GM19240 (cell line): ENCODE measurements around the gene LETMD1.
"Not testable (repeated sequence)": the region's sequence is repeated elsewhere in the genome, so short reads cannot be mapped to it uniquely, and the experiment has no call there.

Experiments
- DNase-seq: peaks from one replicate; pipeline ENCODE4 v3.0.0; 2011; ENCODE audit warnings: low spot score; ENCODE audit not compliant: insufficient read length

LETMD1 gene

DNA sequence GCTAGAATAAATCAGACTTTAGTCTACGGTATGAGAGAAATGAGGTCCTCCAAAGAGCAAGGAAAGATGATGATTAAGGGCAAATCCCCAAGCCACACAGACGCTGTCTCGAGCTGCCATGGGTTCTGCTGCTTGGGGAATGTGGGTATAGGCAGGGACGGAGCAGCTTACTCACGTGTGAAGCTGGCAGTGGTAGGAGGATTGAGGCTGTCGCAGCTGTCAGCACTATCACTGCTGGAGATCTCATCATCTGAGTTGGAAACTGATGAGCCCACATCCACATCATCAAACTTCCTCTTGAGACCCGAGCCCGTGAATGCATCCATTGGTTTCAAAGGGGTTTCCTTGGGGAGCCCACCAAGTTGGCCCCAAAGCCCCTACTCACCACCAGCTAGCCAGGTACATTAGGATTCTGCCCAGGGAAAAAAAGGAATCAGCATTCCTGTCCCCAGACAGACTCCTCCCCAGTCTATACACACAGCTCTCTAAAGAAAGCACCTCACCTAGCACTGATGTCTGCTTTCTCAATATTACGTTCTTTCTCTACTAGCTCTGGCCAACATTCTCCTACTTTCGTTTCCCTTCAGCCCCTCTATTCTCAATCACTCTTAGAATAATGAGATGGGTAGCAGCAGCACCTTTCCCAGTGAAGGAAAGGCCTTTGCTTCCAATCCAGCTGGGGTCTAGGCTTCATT is 28.3 kb downstream of the LETMD1 start:
- DNase-seq, result no peak

DNA sequence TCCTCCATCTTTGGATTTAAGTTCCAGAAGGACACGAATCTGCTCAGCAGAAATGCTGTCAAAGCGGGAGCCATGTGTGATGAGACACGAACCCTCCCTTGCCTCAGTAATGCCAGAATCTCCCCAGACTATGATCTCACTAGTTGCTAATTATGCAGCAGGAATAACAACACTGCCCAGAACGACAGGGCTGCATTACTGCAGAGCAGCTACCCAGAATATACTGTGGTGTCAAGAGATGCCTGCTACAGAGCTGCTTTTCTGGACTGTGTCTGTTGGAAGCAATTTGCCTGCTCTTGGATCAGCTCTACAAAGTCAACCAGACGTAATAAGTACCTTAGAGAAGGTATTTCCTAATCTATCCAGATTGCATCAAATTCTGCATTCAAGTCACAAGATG is 29.8 kb downstream of the LETMD1 start:
- no peak for DNase-seq

DNA sequence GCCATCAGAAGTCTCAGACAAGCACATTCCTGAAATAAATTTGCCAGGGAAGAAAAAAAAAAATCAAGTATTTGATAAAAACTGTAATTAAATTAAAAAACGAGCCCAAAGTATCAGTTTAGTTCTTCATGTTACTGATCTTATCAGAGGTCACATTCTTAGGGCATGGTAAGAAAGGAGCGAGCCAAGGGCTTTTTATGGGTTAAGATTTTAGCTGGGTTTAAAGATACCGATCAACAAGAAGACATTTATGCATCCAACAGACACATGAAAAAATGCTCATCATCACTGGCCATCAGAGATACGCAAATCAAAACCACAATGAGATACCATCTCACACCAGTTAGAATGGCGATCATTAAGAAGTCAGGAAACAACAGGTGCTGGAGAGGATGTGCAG is 30.2 kb downstream of the LETMD1 start:
- DNase-seq, result not testable (repeated sequence)

DNA sequence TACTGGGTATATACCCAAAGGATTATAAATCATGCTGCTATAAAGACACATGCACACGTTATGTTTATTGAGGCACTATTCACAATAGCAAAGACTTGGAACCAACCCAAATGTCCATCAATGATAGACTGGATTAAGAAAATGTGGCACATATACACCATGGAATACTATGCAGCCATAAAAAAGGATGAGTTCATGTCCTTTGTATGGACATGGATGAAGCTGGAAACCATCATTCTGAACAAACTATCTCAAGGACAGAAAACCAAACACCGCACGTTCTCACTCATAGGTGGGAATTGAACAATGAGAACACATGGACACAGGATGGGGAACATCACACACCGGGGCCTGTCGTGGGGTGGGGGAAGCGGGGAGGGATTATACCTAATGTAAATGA is 30.7 kb downstream of the LETMD1 start:
- DNase-seq, result not testable (repeated sequence)

DNA sequence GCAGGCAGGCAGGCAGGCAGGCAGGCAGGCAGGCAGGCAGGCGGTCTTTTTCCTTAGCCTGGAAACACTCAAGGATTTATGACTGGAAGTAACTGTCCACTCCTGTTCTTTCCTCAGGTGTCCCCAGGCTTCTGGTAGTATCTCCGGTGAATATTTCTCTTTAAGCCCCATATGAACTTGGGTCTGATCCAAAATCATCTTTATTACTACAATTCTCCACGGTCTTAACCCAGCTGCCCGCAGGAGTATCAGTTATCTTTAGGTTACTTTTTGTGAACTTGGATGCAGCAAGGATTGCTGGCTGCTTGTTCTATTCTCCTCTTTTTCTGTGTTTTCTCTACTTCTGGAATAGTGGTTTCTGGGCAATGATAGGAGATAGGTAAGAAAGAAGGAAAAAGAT is 32.0 kb downstream of the LETMD1 start:
- DNase-seq, result no peak

DNA sequence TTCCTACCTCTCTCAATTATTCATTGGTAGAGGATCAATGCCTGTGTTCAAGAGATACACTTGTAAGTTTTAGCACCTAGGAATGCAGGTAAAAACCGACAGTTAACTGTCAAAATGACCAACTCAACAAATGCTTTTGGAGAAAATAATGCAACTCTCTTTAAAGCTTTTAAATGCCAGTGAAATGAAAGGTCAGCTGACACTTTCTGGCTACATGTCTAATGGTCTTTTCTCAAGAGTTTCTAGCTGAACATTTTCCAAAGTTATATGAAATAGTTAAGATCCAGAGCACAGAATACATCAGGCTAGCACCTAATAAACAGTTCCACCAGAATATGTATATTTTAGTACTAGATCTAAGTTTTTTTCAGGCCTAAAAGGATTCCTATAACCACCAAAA is 33.3 kb downstream of the LETMD1 start:
- no peak for DNase-seq

DNA sequence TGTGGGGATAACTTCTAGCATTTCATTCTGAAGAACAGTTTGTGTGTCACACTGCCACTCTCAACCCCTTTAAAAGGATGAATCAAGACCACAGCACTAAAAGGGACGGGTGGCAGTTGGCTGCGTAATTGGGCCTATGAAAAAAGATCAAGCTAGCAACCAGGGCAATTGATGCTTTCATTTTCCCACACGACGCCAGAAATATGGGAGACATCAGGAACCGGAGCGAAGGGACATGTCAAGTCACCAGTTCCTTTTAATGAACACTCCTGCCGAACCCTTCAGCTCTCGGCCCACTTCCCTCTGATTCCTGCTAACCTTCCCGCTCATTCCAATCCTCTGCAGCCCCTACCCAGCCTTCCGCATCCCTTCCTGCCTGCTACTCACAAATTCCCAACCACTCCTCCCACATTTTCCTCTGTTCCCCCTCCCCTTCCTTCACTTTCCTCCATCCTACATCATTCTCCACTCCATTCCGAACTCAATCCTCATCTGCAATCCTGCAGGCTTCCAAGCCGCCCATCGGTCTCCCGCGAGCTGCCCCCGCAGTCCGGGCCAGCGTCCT is 34.5 kb downstream of the LETMD1 start:
- DNase-seq, result no peak

DNA sequence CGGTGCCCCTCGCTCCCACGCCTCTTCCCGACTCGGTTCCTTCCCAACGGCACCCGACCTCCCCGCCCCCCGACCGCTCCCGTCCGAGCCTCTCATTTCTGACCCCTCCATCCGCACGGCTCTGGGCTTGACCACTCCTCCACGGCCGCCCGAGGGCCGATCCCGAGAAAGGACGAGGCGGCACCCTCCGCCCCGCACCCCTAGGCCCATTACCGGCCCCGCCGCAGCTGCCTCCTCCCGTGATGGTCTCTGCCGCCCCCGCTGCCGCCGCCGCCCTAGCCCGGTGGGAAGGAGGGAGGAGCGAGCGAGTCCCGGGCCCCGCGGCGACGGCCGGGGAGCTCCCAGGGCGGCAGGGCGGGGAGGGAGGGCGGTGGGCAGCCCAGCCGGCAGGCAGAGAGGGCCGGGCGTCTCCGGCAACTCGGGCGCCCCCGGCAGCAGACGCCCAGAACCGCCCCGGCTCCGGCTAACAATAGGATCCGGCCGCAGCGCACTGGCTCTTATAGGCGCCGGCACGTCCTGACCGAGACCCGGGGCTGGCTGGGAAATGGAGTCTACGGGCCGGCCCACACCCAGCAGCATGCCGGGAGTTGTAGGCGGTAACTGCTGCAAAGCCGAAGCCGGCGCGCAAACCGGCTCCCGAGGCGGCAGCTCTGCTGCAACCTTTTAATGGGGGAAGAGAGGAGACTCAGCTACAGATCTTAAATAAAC is 35.2 kb downstream of the LETMD1 start, which contains the start of gene CSRNP2:
Gene CSRNP2 (minus strand): TSS at position 471 of the 708 bp plus-strand sequence. CDS start 7,035 bp downstream, outside the sequence.
- DNase-seq, result peak; percentile 93

DNA sequence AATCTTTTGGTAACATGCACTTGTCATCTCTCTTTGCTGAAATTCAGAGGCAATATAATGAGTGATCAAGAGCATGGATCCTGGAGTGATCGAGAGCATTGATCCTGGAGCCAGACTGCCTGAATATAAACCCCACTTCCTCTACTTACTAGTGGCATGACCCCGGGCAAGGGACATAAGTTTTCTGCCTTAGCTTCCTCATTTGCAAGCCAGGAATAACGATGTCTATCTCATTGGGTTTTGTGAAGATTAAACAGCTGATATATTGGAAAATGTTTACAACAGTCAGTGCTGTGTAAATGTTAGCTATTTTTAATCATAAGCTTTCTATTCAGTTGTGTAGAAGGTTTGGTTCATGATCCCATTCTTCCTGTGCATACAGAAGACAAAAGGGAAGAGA is 37.6 kb downstream of the LETMD1 start:
- DNase-seq, result no peak

DNA sequence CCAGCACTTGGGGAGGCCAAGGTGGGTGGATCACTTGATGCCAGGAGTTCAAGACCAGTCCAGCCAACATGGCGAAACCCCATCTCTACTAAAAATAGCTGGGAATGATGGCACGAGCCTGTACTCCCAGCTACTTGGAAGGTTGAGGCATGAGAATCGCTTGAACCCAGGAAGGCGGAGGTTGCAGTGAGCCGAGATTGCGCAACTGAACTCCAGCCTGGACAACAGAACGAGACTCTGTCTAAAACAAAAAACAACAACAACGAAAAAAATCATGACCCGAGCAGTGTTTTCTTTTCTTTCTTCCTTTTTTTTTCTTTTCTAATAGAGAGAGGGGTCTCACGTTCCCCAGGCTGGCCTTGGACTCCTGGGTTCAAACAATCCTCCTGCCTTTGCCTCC is 38.8 kb downstream of the LETMD1 start:
- DNase-seq, result no peak

DNA sequence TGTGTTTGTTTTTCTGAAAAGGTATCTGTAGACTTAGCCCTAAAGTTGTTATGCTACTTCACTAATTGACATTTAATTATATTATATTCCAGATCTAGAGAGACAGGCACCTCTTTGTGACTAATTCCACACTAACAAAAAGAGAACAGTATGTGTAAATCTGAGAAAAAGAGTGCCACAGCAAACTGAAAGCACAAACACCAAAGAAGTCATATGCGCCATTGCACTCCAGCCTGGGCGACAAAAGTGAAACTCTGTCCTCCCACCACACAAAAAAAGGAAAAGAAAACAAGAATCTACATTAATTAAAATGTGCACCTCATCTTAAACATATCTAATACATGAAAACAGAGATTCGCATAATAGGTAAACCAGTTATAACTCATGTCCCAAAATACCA is 39.7 kb downstream of the LETMD1 start:
- no peak for DNase-seq

DNA sequence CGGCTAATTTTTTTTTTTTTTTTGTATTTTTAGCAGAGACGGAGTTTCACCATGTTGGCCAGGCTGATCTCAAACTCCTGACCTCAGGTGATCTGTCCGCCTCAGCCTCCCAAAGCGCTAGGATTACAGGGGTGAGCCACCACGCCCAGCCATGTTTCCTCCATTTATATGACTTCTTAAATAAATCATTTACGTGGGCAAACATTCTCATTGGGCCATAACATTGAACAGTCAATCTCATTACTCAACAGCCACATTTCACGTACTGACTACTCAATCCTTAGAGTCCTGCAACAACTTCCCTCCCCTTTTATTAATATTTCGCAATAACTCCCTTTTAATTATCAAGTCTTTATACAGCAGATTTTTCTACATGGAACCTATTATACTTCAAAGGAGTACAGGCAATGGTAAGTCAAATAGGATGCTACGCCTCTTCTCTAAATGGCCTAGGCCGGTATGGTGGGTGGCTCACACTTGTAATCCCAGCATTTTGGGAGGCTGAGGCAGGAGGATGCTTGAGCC is 42.6 kb downstream of the LETMD1 start:
- DNase-seq, result no peak

DNA sequence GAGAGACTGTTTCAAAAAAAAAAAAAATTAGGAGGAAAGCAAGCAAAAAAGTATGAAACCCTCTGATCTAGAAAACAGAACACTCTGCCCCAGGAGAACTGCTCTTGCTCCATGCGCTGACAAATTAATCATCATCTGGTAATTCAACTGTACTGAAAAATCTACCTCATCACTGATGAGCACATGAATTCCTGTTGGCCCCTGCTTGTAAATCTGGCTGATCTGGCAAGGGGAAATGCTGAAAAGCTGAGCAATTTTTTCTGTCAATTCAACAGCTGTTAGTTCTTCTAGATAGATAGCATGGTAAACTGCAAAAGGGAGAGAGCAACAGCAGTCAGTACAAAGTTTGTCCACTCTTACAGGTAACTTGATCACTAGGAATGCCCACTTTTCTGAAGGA is 50.5 kb downstream of the LETMD1 start:
- no peak for DNase-seq

DNA sequence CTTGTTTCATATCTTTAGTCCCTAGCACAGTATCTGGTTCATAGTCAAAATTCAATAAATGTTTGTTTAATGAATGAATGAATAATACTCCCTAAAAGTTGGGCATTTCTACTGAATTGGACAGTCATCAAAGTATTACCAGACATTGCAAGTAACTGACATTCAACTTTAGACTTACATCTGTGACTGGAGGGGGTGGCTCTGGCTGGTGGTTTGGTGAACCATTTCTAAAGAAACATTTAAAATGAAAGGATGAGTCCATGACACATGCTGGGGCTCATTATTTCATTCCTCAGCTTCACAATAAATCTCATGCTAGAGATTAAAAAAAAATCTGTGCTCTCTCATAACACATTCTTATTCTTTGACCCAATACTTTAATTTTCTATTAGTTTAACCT is 55.9 kb downstream of the LETMD1 start:
- no peak for DNase-seq

DNA sequence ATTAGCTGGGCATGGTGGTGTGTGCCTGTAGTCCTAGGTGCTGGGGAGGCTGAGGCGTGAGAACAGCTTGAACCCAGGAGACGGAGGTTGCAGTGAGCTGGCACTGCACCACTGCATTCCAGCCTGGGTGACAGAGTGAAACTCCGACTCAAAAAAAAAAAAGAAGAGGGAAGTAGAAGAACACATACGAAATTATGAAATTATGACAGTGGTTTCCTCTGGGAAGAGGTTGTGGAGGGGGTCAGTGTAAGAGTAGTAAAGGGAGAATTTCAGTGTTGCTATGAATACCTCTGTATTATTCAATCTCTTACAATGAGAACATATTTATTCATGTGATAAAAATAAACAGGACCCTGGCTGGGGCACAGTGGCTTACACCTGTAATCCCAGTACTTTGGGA is 60.0 kb downstream of the LETMD1 start:
- no peak for DNase-seq
